NCI-H2196 (cell line): ENCODE data around the gene MAP7D2.
A peak's percentile ranks its signal among the peaks of the same experiment; 100 is the strongest.
"Not testable (repeated sequence)": the region's sequence is repeated elsewhere in the genome, so short reads cannot be mapped to it uniquely, and the experiment has no call there.

Experiments used
- DNase-seq: peaks from one replicate; lab custom pipeline; 2025; ENCODE audit not compliant: unreplicated experiment; lab: John Stamatoyannopoulos, UW

MAP7D2 gene

DNA sequence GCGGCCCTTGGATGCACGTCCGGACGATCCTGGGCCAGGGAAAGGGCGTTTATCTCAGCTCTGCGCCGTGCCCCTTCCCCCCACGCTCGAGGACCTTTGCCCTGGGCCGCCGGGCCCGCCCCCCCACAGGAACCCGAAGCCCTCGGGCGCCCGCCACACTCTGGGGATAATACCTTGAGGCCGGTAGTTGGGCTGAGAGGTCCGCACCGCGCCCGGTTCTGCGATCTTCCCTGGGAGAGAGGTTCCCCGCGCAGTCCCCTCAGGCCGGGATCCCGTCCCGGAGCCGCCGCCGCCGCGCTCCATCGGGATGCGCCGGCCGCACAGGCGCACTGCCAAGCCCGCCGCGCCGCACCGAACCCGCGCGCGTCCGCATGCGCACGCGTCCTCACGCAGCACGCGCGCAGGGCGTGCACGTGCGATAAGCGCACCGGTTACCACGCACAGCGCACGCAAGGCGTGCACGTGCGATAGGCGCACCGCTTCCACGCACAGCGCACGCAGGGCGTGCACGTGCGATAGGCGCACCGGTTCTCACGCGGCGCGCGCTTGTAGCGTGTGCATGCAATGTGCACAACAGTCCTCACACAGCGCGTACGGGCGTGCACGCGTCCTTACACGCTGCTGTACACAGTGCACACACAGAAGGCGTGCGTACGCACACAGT is at the start of gene MAP7D2:
MAP7D2 (minus strand) TSS at position 331 of the 664 bp plus-strand sequence; CDS start at position 303, 28 bp downstream.
- DNase-seq, result no peak

DNA sequence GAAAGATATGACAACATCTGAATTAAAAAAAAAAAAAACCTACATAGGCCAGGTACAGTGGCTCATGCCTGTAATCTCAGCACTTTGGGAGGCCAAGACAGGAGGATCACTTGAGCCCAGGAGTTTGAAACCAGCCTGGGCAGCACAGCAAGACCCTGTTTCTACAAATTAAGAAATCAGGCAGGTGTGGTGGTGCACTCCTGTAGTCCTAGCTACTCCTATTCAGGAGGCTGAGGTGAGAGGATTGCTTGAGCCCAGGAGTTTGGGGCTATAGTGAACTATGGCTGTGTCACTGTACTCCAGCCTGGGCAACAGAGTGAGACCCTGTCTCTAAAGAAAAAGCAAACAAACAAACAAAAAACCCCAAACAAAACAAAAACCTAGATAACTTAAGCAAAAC is 45.8 kb upstream of the MAP7D2 start:
- DNase-seq, result not testable (repeated sequence)

DNA sequence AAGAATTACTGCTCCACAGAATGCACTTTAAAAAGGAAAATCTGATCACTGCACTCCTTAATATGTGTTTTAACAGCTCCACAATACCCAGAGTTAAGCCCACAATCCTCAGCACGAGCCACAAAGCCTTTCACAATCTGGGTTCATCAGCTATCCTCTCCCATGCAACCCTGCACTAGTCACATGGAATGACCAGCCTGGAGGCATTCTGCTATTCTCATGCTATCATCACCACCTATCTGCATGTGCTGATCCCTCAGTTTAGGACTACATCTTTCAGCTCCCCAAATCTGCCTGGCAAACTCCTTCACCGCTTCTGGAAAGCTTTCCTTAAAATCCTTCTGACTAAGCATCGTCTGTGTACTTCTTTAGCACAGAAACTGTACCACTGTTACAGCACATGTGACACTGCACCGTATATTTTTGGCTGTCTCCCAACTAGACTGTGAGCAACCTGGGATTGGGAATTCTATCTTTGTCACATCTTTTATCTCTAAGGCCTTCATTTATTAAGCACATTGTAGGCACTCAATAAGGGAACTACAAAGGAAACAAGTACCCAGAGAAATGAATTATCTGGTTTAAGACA is 43.2 kb upstream of the MAP7D2 start:
- DNase-seq, result no peak

DNA sequence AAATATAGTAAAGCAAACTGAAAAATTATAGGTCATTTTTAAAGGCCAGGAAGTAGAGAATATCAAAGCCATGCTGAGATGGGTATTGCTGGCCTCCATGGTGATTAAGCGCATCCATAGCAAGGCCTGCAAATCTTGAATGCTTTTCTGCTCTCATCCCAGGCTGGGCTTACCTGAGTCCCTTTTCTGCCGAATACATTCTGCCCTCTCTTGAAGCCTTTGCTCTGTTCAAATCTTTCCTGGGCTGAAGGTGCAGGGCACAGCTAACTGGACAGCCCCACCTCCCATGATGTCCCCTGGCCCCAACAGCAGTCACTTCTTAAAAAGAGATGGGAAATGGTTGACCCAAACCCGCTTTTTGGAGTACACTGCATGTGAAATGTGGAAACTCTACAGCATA is 35.0 kb upstream of the MAP7D2 start:
- DNase-seq, result no peak

DNA sequence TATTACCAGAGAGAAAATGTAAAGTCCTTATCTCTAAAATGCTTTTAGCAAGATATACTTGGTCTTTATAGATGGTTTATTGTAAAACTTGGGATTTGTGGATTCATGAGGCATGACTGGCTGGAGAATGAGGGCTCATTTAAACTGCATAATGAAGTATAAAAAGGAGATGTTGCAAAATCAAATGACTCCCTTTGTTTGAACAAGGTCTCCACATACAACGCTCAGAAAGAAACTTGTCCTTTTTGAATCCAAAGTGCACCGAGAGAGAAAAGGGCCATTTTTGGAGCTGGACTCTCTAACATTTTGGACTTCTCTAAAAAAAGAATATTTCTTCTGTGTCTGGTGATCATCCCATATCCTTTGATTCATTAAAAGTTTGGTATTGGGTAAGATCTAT is 32.6 kb upstream of the MAP7D2 start:
- no peak for DNase-seq

DNA sequence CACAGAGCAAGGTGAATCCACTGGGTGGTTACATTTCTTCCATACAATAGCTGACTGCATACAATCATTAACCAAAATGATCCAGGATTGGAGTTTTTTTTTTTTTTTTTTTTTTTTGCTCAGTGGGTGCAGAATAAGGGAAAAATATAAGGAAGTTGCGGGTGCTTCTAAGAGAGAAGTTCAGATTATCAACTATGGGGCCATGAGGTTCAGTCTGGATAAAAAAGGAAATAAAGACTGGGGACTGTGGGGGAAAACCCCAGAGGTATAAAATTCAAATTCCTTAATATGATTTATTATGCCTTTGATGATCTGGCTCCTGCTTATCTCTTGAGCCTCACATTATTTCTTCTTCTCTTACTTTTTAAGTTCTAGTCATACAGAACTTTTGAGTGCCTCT is 30.9 kb upstream of the MAP7D2 start:
- no peak for DNase-seq

DNA sequence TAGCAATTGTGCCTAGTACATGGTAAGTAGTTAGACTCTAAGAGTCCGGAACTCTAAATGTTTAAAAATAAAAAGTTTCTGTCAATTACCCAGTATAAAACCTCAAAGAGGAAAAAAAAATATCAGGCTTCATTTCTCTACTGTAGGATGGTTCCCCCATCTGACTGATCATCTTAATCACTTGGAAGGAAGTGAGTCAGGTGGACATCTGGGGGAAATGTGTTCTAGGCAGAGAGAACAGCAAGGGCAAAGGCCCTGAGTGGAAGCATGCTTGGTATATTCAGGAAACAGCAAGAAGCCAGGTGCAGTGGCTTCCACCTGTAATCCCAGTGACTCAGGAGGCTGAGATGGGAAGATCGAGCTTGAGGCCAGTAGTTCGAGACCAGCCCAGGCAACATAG is 27.8 kb upstream of the MAP7D2 start:
- no peak for DNase-seq

DNA sequence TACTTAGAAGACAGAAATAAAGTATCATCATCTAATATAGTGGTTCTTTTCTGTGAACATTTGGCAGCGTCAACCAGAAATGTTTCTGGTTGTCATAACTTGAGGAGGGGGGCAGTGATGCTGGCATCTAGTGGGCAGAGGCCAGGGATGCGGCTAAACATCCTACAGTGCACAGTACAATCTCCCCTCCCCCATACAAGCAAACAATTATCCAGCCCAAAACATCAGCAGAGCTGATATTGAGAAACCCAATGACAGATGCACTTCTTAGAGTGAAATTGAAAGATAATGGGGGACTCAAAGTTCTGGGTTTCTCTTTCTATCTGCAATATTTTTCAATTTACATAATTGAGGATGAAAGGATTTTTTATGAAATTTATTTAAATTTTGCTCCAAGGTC is 26.9 kb upstream of the MAP7D2 start:
- no peak for DNase-seq

DNA sequence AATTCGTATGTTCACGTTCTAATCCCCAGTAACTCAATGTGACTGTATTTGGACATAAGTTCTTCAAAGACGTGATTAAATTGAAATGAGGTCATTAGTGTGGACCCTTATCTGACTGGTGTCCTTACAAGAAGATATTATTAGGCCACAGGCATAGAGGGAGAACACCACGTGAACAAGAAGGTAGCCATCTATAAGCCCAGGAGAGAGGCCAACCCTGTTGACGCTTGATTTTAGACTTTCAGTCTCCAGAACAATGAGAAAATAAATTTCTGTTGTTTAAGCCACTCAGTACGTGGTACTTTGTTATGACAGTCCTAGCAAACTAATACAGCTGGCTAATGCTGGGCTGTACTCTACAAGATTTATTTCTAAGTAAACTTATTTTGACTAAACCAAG is 26.4 kb upstream of the MAP7D2 start:
- DNase-seq, result no peak

DNA sequence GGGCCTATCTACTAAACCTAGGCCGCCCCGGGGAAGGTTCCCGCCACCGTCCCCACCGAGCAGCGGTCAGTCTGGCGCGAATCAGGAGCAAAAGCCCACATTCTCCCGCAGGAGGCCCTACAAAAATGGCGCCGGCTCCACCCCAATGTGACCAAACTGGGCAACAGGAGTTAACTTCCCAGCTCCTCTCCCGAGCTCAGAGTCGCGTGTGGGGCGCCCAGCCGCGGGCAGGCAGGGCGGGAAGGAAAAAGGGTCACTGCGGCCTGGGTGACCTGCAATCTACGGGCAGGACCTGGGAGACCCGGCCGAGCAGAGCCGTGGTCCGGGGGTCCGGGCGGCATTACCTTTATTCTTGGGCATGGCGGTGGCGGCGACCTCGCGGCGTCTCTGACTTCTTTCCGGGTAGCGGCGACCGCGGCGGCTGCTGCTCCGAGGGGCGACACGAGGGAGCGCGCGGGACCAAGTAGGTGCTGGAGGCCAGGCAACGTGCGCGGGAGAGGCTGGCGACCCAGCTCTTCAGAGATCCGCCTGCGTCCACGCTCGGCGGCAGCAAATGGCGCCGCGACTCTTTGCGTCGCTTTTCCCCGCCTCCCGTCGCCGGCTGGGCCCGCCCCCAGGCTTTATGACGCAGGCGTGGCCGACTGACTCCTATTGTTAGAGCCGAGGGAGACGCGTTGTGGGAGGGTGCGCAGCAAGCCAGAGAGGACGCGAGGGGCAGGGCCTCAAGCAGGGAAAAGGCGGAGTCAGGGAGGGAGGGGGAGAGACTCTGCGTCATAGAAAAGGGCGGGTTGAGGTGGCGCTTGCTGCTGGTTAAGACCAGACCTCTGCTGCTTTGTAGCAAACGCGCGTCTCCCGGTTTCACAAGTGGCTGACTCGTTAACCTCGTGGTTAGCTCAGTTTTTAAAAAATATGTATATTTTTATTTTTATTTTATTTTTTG is 24.8 kb upstream of the MAP7D2 start, which contains the start of gene EIF1AX:
EIF1AX (minus strand) TSS at position 558 of the 940 bp plus-strand sequence; CDS start at position 360, 198 bp downstream.
- peak; percentile 92 for DNase-seq

DNA sequence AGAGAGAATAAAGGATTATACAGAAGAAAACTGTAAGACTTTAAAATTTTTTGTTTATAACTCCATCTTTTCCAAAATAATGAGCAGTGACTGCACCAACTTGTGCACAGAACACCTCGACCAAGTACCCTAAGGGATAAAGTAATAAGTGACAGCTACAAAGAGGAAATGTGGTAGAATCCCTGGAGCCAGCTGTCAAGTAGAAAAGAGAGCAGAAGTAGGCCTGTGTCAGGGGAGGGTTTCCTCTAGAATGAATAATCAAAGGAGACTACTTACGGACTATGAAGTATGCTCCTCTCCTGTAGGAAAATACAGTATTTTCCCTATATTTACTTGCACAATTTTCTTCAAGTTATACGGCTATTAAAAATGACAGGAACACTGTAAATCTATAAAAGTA is 23.7 kb upstream of the MAP7D2 start:
- DNase-seq, result no peak

DNA sequence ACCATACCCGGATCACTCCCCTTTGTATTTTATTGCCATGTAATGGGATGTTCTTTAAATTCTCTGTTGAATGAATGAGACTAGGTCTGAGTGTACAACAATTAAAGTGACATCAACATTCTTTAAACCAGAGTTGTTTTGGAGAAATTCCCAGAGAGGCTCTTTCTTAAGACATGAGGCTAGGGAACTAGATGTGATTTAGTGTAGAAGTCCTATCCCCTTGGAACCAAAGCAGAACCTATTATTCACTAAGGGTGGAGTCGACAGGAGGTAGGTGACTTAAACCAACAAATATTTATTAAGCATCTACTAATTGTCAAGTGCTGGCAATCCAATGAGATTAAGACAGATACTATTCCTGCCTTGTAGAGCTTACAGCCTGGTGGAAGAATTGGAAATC is 23.3 kb upstream of the MAP7D2 start:
- DNase-seq, result no peak

DNA sequence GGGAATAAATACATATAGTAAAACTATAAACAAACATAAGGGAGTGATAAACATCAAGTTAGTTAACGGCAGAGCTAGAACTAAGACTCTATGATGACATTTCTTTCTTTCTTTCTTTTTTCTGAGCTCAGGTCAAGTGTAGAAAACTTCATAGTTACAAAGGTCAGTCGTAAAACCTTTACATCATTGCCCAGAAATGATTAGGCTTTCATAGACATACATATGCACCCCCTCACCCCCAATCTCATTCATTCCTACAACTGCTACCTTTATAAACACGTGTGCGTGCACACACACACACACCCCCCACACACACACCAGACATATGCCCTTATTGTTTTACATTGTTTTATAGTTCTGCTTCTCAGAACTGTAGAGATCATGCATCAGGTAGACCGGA is 19.2 kb upstream of the MAP7D2 start:
- no peak for DNase-seq

DNA sequence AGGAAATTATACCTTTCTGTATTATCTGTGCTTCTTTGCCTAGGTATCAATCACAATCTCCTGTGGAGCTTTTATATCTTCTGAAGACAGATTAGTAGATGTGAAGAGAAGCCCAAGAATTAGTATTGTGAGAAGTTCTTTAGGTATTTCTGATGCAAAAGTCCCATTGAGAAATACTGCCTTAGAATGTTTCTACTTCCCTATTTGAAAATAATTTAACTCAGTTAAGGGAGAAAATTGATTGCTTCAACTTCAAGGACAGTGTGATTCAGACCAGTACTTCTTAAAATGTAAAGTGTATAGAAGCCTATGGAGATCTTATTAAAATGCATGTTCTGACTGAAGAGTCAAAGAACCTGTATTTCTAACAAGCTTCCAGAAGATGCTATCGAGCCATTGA is 16.0 kb upstream of the MAP7D2 start:
- no peak for DNase-seq

DNA sequence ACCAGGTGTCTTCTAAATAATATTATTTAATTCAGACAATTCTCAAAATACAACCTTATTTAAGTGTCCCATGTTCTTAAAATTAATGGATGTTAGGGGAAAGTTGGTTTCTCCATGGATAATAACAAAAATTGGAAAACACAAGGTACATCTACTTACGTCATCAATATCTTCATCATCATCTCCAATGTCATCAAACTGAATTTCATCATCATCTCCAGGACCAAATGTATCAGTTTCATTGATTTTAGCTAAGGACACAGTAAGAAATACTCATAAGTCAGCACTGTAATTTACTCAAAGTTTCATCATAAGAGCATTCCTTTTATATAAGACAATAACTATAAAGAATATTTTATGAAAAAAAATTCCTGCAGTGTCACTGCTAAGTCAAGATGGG is 13.7 kb upstream of the MAP7D2 start:
- DNase-seq, result no peak

DNA sequence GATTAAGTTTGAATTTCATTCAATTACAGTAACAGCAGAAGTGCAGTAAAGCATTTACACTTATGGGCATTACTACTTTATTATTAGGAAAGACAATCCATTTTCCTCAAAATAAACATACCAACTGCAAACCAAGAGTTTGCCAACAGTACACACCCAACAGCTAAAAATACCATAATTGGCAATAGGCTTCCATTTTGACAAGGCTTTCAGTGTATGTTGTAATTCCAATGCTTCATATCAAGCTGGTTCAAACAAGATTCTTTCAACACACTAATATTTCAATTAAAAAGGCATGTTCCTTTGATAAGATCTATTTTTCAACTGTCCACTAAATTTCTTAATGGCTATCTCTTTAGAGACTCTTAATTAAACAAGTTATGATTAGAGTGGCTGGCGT is 12.8 kb upstream of the MAP7D2 start:
- DNase-seq, result no peak

DNA sequence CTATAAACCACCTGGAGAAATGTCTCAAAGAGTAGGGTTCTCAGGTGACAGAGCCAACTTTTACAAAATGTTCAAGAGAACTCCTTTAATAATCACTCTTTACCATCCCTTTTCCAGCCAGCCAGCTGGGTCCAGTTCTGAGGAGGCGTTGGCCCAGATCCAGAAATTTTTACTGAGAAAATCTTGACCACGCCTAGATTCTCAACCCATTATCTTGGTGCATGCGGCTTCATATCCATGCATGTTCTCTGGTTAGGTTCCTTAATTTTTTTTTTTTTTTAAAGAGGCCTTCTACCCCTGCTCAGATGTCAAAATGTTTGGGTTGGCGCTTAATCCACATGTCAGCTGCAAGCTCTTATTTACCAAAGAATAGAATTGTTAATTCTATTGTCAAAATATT is 12.0 kb upstream of the MAP7D2 start:
- DNase-seq, result no peak

DNA sequence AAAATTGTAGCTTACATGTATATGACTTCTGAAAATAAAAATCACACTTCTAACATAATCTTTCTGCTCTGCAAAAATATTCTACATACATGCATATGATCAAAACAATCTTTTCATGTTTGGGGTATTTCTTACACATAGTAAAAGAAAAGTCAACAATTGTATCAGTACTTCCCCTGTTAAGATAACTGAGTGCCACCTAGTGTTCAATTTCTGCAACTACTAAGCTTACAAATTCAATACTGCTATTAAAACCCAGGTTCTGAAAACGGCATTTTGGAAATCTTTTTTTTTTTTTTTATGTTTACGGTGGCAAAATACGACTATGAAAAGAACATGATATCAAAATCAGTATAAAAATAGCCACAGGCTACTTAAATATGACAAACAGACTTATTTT is 10.7 kb upstream of the MAP7D2 start:
- DNase-seq, result not testable (repeated sequence)

DNA sequence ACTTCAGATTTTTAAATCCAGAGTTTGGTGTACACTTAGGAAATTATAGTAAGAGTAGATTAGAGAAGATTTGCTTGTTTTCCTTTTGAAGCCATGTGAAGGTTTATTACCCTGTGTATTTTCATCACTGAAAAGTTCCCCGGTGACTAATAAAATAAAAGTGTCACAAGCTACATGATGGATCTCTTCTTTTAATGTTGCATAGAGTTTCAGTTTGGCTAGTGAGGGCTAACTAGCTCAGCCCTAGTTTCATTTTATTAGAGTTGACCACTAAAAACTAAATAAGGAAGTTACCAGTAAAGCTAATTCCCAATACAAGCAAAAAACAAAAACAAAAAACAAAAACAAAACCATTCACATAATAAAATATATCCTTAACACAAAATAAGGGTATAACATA is 10.1 kb upstream of the MAP7D2 start:
- not testable (repeated sequence) for DNase-seq

DNA sequence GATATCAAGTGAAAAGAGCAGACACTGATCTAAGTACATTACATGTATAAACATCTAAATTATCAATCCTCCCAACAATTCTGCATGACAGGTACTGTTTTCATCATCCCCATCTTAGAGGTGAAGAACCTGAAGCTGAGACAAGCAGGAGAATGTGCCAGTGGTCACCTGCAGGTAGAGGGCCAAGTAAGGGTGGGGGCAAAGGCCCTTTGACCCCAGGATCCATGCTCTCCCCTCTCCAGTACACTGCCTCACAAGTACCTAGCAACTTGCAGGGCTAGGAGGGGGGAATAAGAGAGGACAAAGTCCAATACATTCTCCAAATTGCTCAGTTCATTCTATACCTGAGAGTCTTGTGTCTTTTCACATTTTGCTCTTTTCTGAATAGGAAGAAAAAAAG is 8.3 kb upstream of the MAP7D2 start:
- no peak for DNase-seq

DNA sequence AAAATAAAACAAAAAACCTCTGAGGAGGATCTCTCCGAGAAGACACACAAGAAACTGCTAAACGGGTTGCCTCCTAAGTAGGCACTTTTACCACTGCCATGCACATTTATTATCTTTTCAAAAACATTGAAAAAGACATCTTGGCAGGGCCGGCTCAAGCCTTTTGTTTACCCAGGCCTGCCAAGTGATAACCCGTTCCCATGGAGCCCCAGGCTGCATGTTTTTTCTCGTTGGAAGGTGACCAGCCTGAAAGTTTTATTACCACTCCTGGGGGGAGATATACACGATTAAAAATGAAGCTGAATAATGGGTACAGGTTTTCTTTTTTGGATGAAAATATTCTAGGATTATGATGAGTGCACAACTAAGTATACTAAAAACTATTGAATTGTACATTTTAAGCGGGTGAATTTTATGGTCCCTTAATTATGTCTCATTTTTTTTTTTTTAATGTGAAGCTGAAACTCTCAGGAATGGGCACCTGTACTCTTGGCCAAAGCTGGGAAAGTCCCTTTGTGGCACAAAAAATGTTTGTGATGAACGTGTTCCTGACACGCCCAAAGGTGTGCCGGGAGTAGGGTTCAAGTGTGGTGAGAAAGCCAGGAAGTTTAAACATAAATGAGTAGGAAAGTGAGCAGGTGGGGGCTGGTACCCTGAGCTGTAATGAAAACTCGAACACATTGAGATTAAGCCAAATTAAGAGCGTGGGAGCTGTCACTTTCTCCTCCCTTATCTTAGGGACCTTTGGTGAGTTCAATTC is 1.5 kb upstream of the MAP7D2 start:
- DNase-seq, result peak; percentile 14
